ENCODE measurements around the gene UNC13D.
A peak's percentile ranks its signal among the peaks of the same experiment; 100 is the strongest.

Gene UNC13D

GRCh38 chr17:75824050-75824552, 20.1 kb downstream of the UNC13D start:
- H3K27me3 ChIP-seq: no peaks in the 10 kb centered on the region
- no peaks in the 10 kb centered on the region for H3K9me3 ChIP-seq
- no peak for TF ChIP-seq CTCF (IDR thresholded peaks at IDR 0.05; ENCODE audit: low read depth, low read length)
- H3K4me3 ChIP-seq (ENCODE audit: low read depth, low read length): no peak overlapping the region
- no peak for DNase-seq
- H3K4me1 ChIP-seq: peaks cover 34% of the 10 kb centered on the region
- H3K36me3 ChIP-seq: peaks cover 35% of the 10 kb centered on the region

- peaks cover 29% of the 10 kb centered on the region for H3K4me1 ChIP-seq
- no peaks in the 10 kb centered on the region for H3K9me3 ChIP-seq
- no peaks in the 10 kb centered on the region for H3K27me3 ChIP-seq
- no peak for TF ChIP-seq CTCF (IDR thresholded peaks at IDR 0.05; ENCODE audit: low read depth, low read length)
- H3K36me3 ChIP-seq: peaks cover 42% of the 10 kb centered on the region
- H3K4me3 ChIP-seq (ENCODE audit: low read depth, low read length): no peak overlapping the region
- DNase-seq: peak; percentile 3
Observed at GRCh38 chr17:75823257-75824041, 20.8 kb downstream of the UNC13D start.

GRCh38 chr17:75822800-75823166, 21.4 kb downstream of the UNC13D start:
- no peak overlapping the region for H3K4me3 ChIP-seq (ENCODE audit: low read depth, low read length)
- DNase-seq: no peak
- no peak for TF ChIP-seq CTCF (IDR thresholded peaks at IDR 0.05; ENCODE audit: low read depth, low read length)
- H3K4me1 ChIP-seq: peaks cover 23% of the 10 kb centered on the region
- peaks cover 48% of the 10 kb centered on the region for H3K36me3 ChIP-seq
- H3K27me3 ChIP-seq: no peaks in the 10 kb centered on the region
- no peaks in the 10 kb centered on the region for H3K9me3 ChIP-seq

GRCh38 chr17:75822119-75822799, 21.9 kb downstream of the UNC13D start:
- no peak for TF ChIP-seq CTCF (IDR thresholded peaks at IDR 0.05; ENCODE audit: low read depth, low read length)
- H3K36me3 ChIP-seq: peaks cover 54% of the 10 kb centered on the region
- DNase-seq: peak; percentile 49
- H3K4me3 ChIP-seq (ENCODE audit: low read depth, low read length): no peak overlapping the region
- H3K9me3 ChIP-seq: no peaks in the 10 kb centered on the region
- peaks cover 20% of the 10 kb centered on the region for H3K4me1 ChIP-seq
- H3K27me3 ChIP-seq: no peaks in the 10 kb centered on the region

GRCh38 chr17:75821552-75821951, 22.7 kb downstream of the UNC13D start:
- H3K4me3 ChIP-seq (ENCODE audit: low read depth, low read length): no peak overlapping the region
- TF ChIP-seq CTCF (IDR thresholded peaks at IDR 0.05; ENCODE audit: low read depth, low read length): no peak
- DNase-seq: no peak
- H3K9me3 ChIP-seq: no peaks in the 10 kb centered on the region
- H3K36me3 ChIP-seq: peaks cover 61% of the 10 kb centered on the region
- no peaks in the 10 kb centered on the region for H3K27me3 ChIP-seq
- peaks cover 13% of the 10 kb centered on the region for H3K4me1 ChIP-seq

All from BE2C (cell line).